ENCODE results near the gene ZNF600.
"Not testable (repeated sequence)": the region's sequence is repeated elsewhere in the genome, so short reads cannot be mapped to it uniquely, and the experiment has no call there.

Gene ZNF600

GRCh38 chr19:52786464-52787354 lies at the start of gene ZNF600:
Gene ZNF600, minus strand, starts transcription at chr19:52786791. Its CDS starts 7,903 bp downstream, at chr19:52778888.
- not testable (repeated sequence) for H3K79me2 ChIP-seq (ENCODE audit: control insufficient read depth, insufficient read depth, low read length, unreplicated experiment); H3K36me3 ChIP-seq (ENCODE audit: insufficient read depth, low read length); H3K4me1 ChIP-seq (ENCODE audit: control insufficient read depth, insufficient read depth, low read length, unreplicated experiment); H3K27ac ChIP-seq (ENCODE audit: low read depth, low read length); H3K27me3 ChIP-seq (ENCODE audit: insufficient read depth, low read length)
- Histone ChIP-seq H2AFZ (ENCODE audit: low read length, unreplicated experiment) (peak within 1 kb of the TSS; percentile 98), H3K4me3 (ENCODE audit: low read depth, low read length) (peak within 1 kb of the TSS; percentile 85)

GRCh38 chr19:52834289-52834688 lies 47.7 kb upstream of the ZNF600 start:
- not testable (repeated sequence) for H2AFZ ChIP-seq (ENCODE audit: low read length, unreplicated experiment); H3K79me2 ChIP-seq (ENCODE audit: control insufficient read depth, insufficient read depth, low read length, unreplicated experiment); H3K27ac ChIP-seq (ENCODE audit: low read depth, low read length); H3K4me3 ChIP-seq (ENCODE audit: low read depth, low read length); H3K27me3 ChIP-seq (ENCODE audit: insufficient read depth, low read length); H3K4me1 ChIP-seq (ENCODE audit: control insufficient read depth, insufficient read depth, low read length, unreplicated experiment)
- H3K36me3 ChIP-seq (ENCODE audit: insufficient read depth, low read length), result peaks cover 10% of the 10 kb centered on the region

GRCh38 chr19:52833541-52833940 lies 47.0 kb upstream of the ZNF600 start:
- H3K27ac ChIP-seq (ENCODE audit: low read depth, low read length); H2AFZ ChIP-seq (ENCODE audit: low read length, unreplicated experiment); H3K36me3 ChIP-seq (ENCODE audit: insufficient read depth, low read length); H3K27me3 ChIP-seq (ENCODE audit: insufficient read depth, low read length); H3K4me1 ChIP-seq (ENCODE audit: control insufficient read depth, insufficient read depth, low read length, unreplicated experiment); H3K4me3 ChIP-seq (ENCODE audit: low read depth, low read length); H3K79me2 ChIP-seq (ENCODE audit: control insufficient read depth, insufficient read depth, low read length, unreplicated experiment): not testable (repeated sequence)

- not testable (repeated sequence) for H3K27ac ChIP-seq (ENCODE audit: low read depth, low read length); H3K4me3 ChIP-seq (ENCODE audit: low read depth, low read length); H2AFZ ChIP-seq (ENCODE audit: low read length, unreplicated experiment); H3K4me1 ChIP-seq (ENCODE audit: control insufficient read depth, insufficient read depth, low read length, unreplicated experiment); H3K27me3 ChIP-seq (ENCODE audit: insufficient read depth, low read length); H3K79me2 ChIP-seq (ENCODE audit: control insufficient read depth, insufficient read depth, low read length, unreplicated experiment); H3K36me3 ChIP-seq (ENCODE audit: insufficient read depth, low read length)
Measured at GRCh38 chr19:52829866-52830265, 43.3 kb upstream of the ZNF600 start.

GRCh38 chr19:52825765-52826164 lies 39.2 kb upstream of the ZNF600 start:
- no peak overlapping the region for H2AFZ ChIP-seq (ENCODE audit: low read length, unreplicated experiment)
- H3K27me3 ChIP-seq (ENCODE audit: insufficient read depth, low read length), result no peaks in the 10 kb centered on the region
- peaks cover under 1% of the 10 kb centered on the region for H3K79me2 ChIP-seq (ENCODE audit: control insufficient read depth, insufficient read depth, low read length, unreplicated experiment)
- no peaks in the 10 kb centered on the region for H3K36me3 ChIP-seq (ENCODE audit: insufficient read depth, low read length)
- no peak overlapping the region for H3K27ac ChIP-seq (ENCODE audit: low read depth, low read length)
- no peak overlapping the region for H3K4me3 ChIP-seq (ENCODE audit: low read depth, low read length)
- no peaks in the 10 kb centered on the region for H3K4me1 ChIP-seq (ENCODE audit: control insufficient read depth, insufficient read depth, low read length, unreplicated experiment)

GRCh38 chr19:52823676-52824075 lies 37.1 kb upstream of the ZNF600 start:
- Histone ChIP-seq H3K36me3 (ENCODE audit: insufficient read depth, low read length) (no peaks in the 10 kb centered on the region), H3K4me3 (ENCODE audit: low read depth, low read length) (no peak overlapping the region), H3K27ac (ENCODE audit: low read depth, low read length) (no peak overlapping the region), H3K4me1 (ENCODE audit: control insufficient read depth, insufficient read depth, low read length, unreplicated experiment) (no peaks in the 10 kb centered on the region), H3K79me2 (ENCODE audit: control insufficient read depth, insufficient read depth, low read length, unreplicated experiment) (peaks cover 3% of the 10 kb centered on the region), H2AFZ (ENCODE audit: low read length, unreplicated experiment) (no peak overlapping the region), H3K27me3 (ENCODE audit: insufficient read depth, low read length) (no peaks in the 10 kb centered on the region)

- not testable (repeated sequence) for H3K4me1 ChIP-seq (ENCODE audit: control insufficient read depth, insufficient read depth, low read length, unreplicated experiment); H3K36me3 ChIP-seq (ENCODE audit: insufficient read depth, low read length); H3K27ac ChIP-seq (ENCODE audit: low read depth, low read length); H3K27me3 ChIP-seq (ENCODE audit: insufficient read depth, low read length); H3K79me2 ChIP-seq (ENCODE audit: control insufficient read depth, insufficient read depth, low read length, unreplicated experiment); H2AFZ ChIP-seq (ENCODE audit: low read length, unreplicated experiment)
- peak within 1 kb of the TSS; percentile 84 for H3K4me3 ChIP-seq (ENCODE audit: low read depth, low read length)
Measured at GRCh38 chr19:52821204-52821960, 34.8 kb upstream of the ZNF600 start, which contains the start of gene ZNF28. Gene ZNF28, minus strand, starts transcription at chr19:52821633. Its CDS starts 3,675 bp downstream, at chr19:52817958.

GRCh38 chr19:52820472-52821203 lies 34.0 kb upstream of the ZNF600 start:
- H3K27ac ChIP-seq (ENCODE audit: low read depth, low read length); H3K79me2 ChIP-seq (ENCODE audit: control insufficient read depth, insufficient read depth, low read length, unreplicated experiment); H3K27me3 ChIP-seq (ENCODE audit: insufficient read depth, low read length); H3K36me3 ChIP-seq (ENCODE audit: insufficient read depth, low read length); H3K4me1 ChIP-seq (ENCODE audit: control insufficient read depth, insufficient read depth, low read length, unreplicated experiment); H2AFZ ChIP-seq (ENCODE audit: low read length, unreplicated experiment): not testable (repeated sequence)
- H3K4me3 ChIP-seq (ENCODE audit: low read depth, low read length), result peak overlapping the region; percentile 84

GRCh38 chr19:52809801-52810200 lies 23.2 kb upstream of the ZNF600 start:
- Histone ChIP-seq H2AFZ (ENCODE audit: low read length, unreplicated experiment) (no peak overlapping the region), H3K36me3 (ENCODE audit: insufficient read depth, low read length) (peaks cover 20% of the 10 kb centered on the region), H3K4me3 (ENCODE audit: low read depth, low read length) (no peak overlapping the region), H3K79me2 (ENCODE audit: control insufficient read depth, insufficient read depth, low read length, unreplicated experiment) (no peaks in the 10 kb centered on the region), H3K27me3 (ENCODE audit: insufficient read depth, low read length) (no peaks in the 10 kb centered on the region), H3K4me1 (ENCODE audit: control insufficient read depth, insufficient read depth, low read length, unreplicated experiment) (no peaks in the 10 kb centered on the region), H3K27ac (ENCODE audit: low read depth, low read length) (no peak overlapping the region)

GRCh38 chr19:52799950-52800640 lies 13.5 kb upstream of the ZNF600 start:
- not testable (repeated sequence) for H3K79me2 ChIP-seq (ENCODE audit: control insufficient read depth, insufficient read depth, low read length, unreplicated experiment); H2AFZ ChIP-seq (ENCODE audit: low read length, unreplicated experiment); H3K27ac ChIP-seq (ENCODE audit: low read depth, low read length); H3K27me3 ChIP-seq (ENCODE audit: insufficient read depth, low read length); H3K4me1 ChIP-seq (ENCODE audit: control insufficient read depth, insufficient read depth, low read length, unreplicated experiment); H3K4me3 ChIP-seq (ENCODE audit: low read depth, low read length)
- peaks cover 34% of the 10 kb centered on the region for H3K36me3 ChIP-seq (ENCODE audit: insufficient read depth, low read length)
